ENCODE measurements around the gene WWTR1.

WWTR1 gene

DNA sequence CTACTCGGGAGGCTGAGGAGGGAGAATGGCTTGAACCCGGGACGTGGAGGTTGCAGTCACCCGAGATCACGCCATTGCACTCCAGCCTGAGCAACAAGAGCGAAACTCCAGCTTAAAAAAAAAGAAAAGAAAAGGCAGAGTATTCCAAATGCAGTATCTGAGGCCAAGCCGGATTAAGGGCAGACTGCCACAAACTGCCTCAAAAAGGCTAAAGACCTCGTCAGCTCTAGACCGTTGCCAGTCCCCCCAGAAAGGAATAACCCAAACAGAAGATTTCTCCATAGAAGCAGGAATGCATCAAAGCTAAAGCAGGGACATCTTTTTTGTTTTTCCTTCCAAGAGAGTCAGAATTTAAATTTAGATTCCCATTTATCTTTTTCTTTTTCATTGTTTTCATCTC, 110.4 kb downstream of the WWTR1 start:
- H3K4me3 ChIP-seq (ENCODE audit: low read depth, low read length), result no peak overlapping the region
- no peak for DNase-seq (ENCODE audit: low read depth)
- TF ChIP-seq, protein P1, sequence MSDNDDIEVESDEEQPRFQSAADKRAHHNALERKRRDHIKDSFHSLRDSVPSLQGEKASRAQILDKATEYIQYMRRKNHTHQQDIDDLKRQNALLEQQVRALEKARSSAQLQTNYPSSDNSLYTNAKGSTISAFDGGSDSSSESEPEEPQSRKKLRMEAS (IDR thresholded peaks at IDR 0.05; ENCODE audit: low read depth, low read length), result no peak
- TF ChIP-seq POLR2A (IDR thresholded peaks at IDR 0.05; ENCODE audit: extremely low read depth, insufficient read length), result no peak
- TF ChIP-seq, protein P2, sequence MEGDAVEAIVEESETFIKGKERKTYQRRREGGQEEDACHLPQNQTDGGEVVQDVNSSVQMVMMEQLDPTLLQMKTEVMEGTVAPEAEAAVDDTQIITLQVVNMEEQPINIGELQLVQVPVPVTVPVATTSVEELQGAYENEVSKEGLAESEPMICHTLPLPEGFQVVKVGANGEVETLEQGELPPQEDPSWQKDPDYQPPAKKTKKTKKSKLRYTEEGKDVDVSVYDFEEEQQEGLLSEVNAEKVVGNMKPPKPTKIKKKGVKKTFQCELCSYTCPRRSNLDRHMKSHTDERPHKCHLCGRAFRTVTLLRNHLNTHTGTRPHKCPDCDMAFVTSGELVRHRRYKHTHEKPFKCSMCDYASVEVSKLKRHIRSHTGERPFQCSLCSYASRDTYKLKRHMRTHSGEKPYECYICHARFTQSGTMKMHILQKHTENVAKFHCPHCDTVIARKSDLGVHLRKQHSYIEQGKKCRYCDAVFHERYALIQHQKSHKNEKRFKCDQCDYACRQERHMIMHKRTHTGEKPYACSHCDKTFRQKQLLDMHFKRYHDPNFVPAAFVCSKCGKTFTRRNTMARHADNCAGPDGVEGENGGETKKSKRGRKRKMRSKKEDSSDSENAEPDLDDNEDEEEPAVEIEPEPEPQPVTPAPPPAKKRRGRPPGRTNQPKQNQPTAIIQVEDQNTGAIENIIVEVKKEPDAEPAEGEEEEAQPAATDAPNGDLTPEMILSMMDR (IDR thresholded peaks at IDR 0.05; ENCODE audit: low read depth, low read length), result no peak
- TF ChIP-seq MYC (IDR thresholded peaks at IDR 0.05; ENCODE audit: low read depth, low read length), result no peak

DNA sequence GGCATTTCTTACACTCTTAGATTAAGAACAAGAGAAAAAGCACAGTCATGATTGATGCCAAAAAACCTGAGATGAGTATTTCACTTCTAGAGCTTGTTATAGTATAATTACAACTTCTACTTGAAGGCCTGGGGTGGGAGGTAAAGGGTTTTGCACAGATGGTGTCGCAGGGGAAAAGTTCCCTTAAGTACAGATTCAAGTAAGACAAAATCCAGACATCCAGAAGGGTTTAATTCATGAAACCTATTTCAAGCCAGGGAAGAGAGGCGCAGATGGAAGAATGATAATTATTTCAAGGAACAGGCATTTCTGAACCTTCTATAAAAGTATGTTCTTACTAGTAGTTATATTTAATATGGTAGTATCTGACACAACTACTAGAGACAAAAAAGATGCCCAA, 112.8 kb downstream of the WWTR1 start:
- no peak for DNase-seq (ENCODE audit: low read depth)
- no peak overlapping the region for H3K4me3 ChIP-seq (ENCODE audit: low read depth, low read length)
- TF ChIP-seq, protein P1 (IDR thresholded peaks at IDR 0.05; ENCODE audit: low read depth, low read length), result no peak
- TF ChIP-seq MYC (IDR thresholded peaks at IDR 0.05; ENCODE audit: low read depth, low read length) (no peak), POLR2A (IDR thresholded peaks at IDR 0.05; ENCODE audit: extremely low read depth, insufficient read length) (no peak)
- TF ChIP-seq, protein P2 (IDR thresholded peaks at IDR 0.05; ENCODE audit: low read depth, low read length), result no peak

DNA sequence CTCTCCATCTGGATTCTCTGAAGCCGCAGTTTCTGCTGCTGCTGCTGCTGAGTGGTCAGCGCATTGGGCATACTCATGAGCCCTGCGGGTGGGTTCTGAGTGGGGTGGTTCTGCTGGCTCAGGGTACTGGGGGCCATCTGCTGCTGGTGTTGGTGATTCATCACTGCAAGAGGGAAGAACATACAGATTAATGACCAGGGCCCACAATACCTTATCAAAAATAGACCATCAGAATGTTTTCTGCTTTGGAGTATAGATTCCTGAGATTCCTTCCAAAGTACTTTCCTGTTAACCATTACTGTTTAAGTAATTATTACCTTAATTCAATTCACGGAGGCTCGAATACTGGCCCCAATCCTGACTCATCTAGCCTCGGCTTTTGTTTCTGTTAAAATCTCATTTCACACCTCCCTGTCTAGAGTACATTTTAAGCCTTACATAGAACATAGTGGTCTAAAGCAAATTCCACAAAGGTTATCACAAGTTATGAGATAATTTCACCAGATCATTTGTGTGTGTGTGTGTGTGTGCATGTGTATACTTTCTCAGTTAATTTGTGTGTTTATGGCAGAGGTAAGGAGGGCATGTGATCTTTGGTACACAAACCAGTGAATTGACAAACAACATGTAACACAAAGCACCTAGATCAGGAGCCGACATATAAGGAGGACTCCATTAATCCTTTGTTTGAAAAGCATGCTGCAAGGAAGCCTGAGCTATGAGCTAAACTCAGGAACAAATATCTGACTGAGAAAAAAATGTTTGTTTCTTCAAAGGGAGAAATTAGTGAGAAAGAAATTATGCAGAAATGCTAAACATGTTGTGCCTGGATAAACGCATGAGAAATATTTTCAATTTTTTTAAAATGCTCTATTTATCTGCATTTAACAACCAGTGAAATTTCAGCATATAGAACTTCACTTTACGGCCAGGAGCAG, 115.2 kb downstream of the WWTR1 start:
- no peak for DNase-seq (ENCODE audit: low read depth)
- H3K4me3 ChIP-seq (ENCODE audit: low read depth, low read length), result no peak overlapping the region
- TF ChIP-seq, protein P2 (IDR thresholded peaks at IDR 0.05; ENCODE audit: low read depth, low read length), result no peak
- TF ChIP-seq MYC (IDR thresholded peaks at IDR 0.05; ENCODE audit: low read depth, low read length), result no peak
- TF ChIP-seq, protein P1 (IDR thresholded peaks at IDR 0.05; ENCODE audit: low read depth, low read length), result no peak
- TF ChIP-seq POLR2A (IDR thresholded peaks at IDR 0.05; ENCODE audit: extremely low read depth, insufficient read length), result no peak

DNA sequence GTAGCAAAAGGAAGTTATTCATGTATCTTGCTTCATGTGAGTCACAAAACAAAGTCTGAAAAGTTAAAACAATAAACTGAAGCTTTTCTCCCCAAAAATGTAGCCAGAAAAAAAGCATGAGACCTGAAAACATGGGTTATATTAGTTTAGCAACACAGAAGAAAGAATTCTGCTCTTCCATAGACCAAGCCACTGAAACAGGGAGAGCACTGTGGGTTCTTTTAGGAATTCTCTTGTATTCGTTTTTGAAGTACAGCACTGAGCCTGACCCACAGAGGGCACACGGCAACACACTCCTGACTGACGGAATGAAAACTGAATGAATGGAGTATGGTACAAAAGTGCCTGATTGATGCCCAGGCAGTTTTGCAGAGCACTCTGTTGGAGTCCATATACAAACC, 116.7 kb downstream of the WWTR1 start:
- DNase-seq (ENCODE audit: low read depth), result no peak
- no peak for TF ChIP-seq MYC (IDR thresholded peaks at IDR 0.05; ENCODE audit: low read depth, low read length)
- TF ChIP-seq, protein P2 (IDR thresholded peaks at IDR 0.05; ENCODE audit: low read depth, low read length), result no peak
- TF ChIP-seq POLR2A (IDR thresholded peaks at IDR 0.05; ENCODE audit: extremely low read depth, insufficient read length), result no peak
- TF ChIP-seq, protein P1 (IDR thresholded peaks at IDR 0.05; ENCODE audit: low read depth, low read length), result no peak
- H3K4me3 ChIP-seq (ENCODE audit: low read depth, low read length), result no peak overlapping the region

DNA sequence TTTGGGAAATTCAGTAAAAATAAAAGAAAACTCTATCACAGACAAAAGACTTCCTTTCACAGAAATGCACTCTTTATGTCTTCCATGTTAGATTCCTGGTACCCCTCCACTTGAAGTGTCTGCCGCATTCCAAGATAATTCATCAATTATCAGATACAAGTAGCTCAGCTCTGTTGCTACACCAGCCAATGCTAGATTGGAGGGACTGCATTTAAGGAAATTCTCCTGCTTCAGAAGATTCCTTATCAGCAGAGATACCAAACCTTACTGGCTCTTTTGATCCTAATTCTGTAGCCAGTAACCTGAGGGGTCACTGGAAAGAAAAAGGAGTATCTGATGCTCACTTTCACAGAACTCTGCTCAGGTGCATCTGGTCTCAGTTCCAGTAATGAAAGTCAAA, 119.5 kb downstream of the WWTR1 start:
- TF ChIP-seq POLR2A (IDR thresholded peaks at IDR 0.05; ENCODE audit: extremely low read depth, insufficient read length) (no peak), MYC (IDR thresholded peaks at IDR 0.05; ENCODE audit: low read depth, low read length) (no peak)
- TF ChIP-seq, protein P1 (IDR thresholded peaks at IDR 0.05; ENCODE audit: low read depth, low read length), result no peak
- TF ChIP-seq, protein P2 (IDR thresholded peaks at IDR 0.05; ENCODE audit: low read depth, low read length), result no peak
- no peak overlapping the region for H3K4me3 ChIP-seq (ENCODE audit: low read depth, low read length)
- no peak for DNase-seq (ENCODE audit: low read depth)

Measured in NB4 (cell line).